Measurements from ENCODE around the gene DCST2.

The DCST2 gene

GRCh38 chr1:155033524-155033923 lies at the start of gene DCST2, which contains the start of gene DCST1:
Gene DCST2, minus strand, starts transcription at chr1:155033781. Its CDS starts 80 bp downstream, at chr1:155033701.
Gene DCST1, plus strand, starts transcription at chr1:155033824. Its CDS starts 213 bp downstream, at chr1:155034037.
- no peaks in the 10 kb centered on the region for H3K9me3 ChIP-seq (ENCODE audit: control insufficient read depth, insufficient read depth, low read length)
- no peak within 1 kb of the TSS for H3K9ac ChIP-seq (ENCODE audit: low read depth, low read length)
- no peaks in the 10 kb centered on the region for H3K4me1 ChIP-seq (ENCODE audit: insufficient read depth, low read length)
- H3K36me3 ChIP-seq (ENCODE audit: insufficient read depth, low read length) = no peaks in the 10 kb centered on the region

- Histone ChIP-seq H3K9ac (ENCODE audit: low read depth, low read length) (no peak overlapping the region), H3K36me3 (ENCODE audit: insufficient read depth, low read length) (no peaks in the 10 kb centered on the region), H3K9me3 (ENCODE audit: control insufficient read depth, insufficient read depth, low read length) (no peaks in the 10 kb centered on the region), H3K4me1 (ENCODE audit: insufficient read depth, low read length) (peaks cover 3% of the 10 kb centered on the region; the same call in 1 of the 2 replicates)
These were observed 49.5 kb upstream of the DCST2 start for GRCh38 chr1:155083052-155083541.

GRCh38 chr1:155082301-155083051 lies 48.9 kb upstream of the DCST2 start:
- H3K9ac ChIP-seq (ENCODE audit: low read depth, low read length) = peak overlapping the region; percentile 58; the same call in 1 of the 2 replicates
- H3K36me3 ChIP-seq (ENCODE audit: insufficient read depth, low read length) = no peaks in the 10 kb centered on the region
- H3K4me1 ChIP-seq (ENCODE audit: insufficient read depth, low read length) = peaks cover 2% of the 10 kb centered on the region; the same call in 1 of the 2 replicates
- H3K9me3 ChIP-seq (ENCODE audit: control insufficient read depth, insufficient read depth, low read length) = no peaks in the 10 kb centered on the region

GRCh38 chr1:155081472-155082300 lies 48.1 kb upstream of the DCST2 start:
- Histone ChIP-seq H3K9me3 (ENCODE audit: control insufficient read depth, insufficient read depth, low read length) (no peaks in the 10 kb centered on the region), H3K4me1 (ENCODE audit: insufficient read depth, low read length) (no peaks in the 10 kb centered on the region; the same call in 1 of the 2 replicates), H3K36me3 (ENCODE audit: insufficient read depth, low read length) (no peaks in the 10 kb centered on the region), H3K9ac (ENCODE audit: low read depth, low read length) (peak overlapping the region; percentile 58; the same call in 1 of the 2 replicates)

GRCh38 chr1:155080312-155081228 lies 47.0 kb upstream of the DCST2 start:
- Histone ChIP-seq H3K9ac (ENCODE audit: low read depth, low read length) (peak overlapping the region; percentile 58; the same call in 1 of the 2 replicates), H3K9me3 (ENCODE audit: control insufficient read depth, insufficient read depth, low read length) (no peaks in the 10 kb centered on the region), H3K4me1 (ENCODE audit: insufficient read depth, low read length) (no peaks in the 10 kb centered on the region; the same call in 1 of the 2 replicates), H3K36me3 (ENCODE audit: insufficient read depth, low read length) (no peaks in the 10 kb centered on the region)

- Histone ChIP-seq H3K36me3 (ENCODE audit: insufficient read depth, low read length) (no peaks in the 10 kb centered on the region), H3K9ac (ENCODE audit: low read depth, low read length) (peak overlapping the region; percentile 58; the same call in 1 of the 2 replicates), H3K4me1 (ENCODE audit: insufficient read depth, low read length) (no peaks in the 10 kb centered on the region; the same call in 1 of the 2 replicates), H3K9me3 (ENCODE audit: control insufficient read depth, insufficient read depth, low read length) (no peaks in the 10 kb centered on the region)
These were observed 46.1 kb upstream of the DCST2 start for GRCh38 chr1:155079487-155080311.

GRCh38 chr1:155079210-155079486 lies 45.6 kb upstream of the DCST2 start:
- no peaks in the 10 kb centered on the region; the same call in 1 of the 2 replicates for H3K4me1 ChIP-seq (ENCODE audit: insufficient read depth, low read length)
- H3K36me3 ChIP-seq (ENCODE audit: insufficient read depth, low read length) = no peaks in the 10 kb centered on the region
- no peaks in the 10 kb centered on the region for H3K9me3 ChIP-seq (ENCODE audit: control insufficient read depth, insufficient read depth, low read length)
- H3K9ac ChIP-seq (ENCODE audit: low read depth, low read length) = peak overlapping the region; percentile 44; the same call in 1 of the 2 replicates

- Histone ChIP-seq H3K9ac (ENCODE audit: low read depth, low read length) (peak within 1 kb of the TSS; percentile 58; the same call in 1 of the 2 replicates), H3K9me3 (ENCODE audit: control insufficient read depth, insufficient read depth, low read length) (no peaks in the 10 kb centered on the region), H3K4me1 (ENCODE audit: insufficient read depth, low read length) (peaks cover 1% of the 10 kb centered on the region; the same call in 1 of the 2 replicates), H3K36me3 (ENCODE audit: insufficient read depth, low read length) (no peaks in the 10 kb centered on the region)
These were observed 45.1 kb upstream of the DCST2 start, which contains the start of gene EFNA3 for GRCh38 chr1:155078469-155079209. Gene EFNA3, plus strand, starts transcription at chr1:155078837. Its CDS starts 105 bp downstream, at chr1:155078942.

GRCh38 chr1:155077758-155078445 lies 44.3 kb upstream of the DCST2 start:
- H3K36me3 ChIP-seq (ENCODE audit: insufficient read depth, low read length) = no peaks in the 10 kb centered on the region
- no peaks in the 10 kb centered on the region for H3K9me3 ChIP-seq (ENCODE audit: control insufficient read depth, insufficient read depth, low read length)
- peaks cover 9% of the 10 kb centered on the region for H3K4me1 ChIP-seq (ENCODE audit: insufficient read depth, low read length)
- peak overlapping the region; percentile 44; the same call in 1 of the 2 replicates for H3K9ac ChIP-seq (ENCODE audit: low read depth, low read length)

GRCh38 chr1:155077346-155077745 lies 43.8 kb upstream of the DCST2 start:
- Histone ChIP-seq H3K9me3 (ENCODE audit: control insufficient read depth, insufficient read depth, low read length) (no peaks in the 10 kb centered on the region), H3K4me1 (ENCODE audit: insufficient read depth, low read length) (peaks cover 13% of the 10 kb centered on the region), H3K9ac (ENCODE audit: low read depth, low read length) (no peak overlapping the region), H3K36me3 (ENCODE audit: insufficient read depth, low read length) (no peaks in the 10 kb centered on the region)

GRCh38 chr1:155076371-155076770 lies 42.8 kb upstream of the DCST2 start:
- Histone ChIP-seq H3K9ac (ENCODE audit: low read depth, low read length) (no peak overlapping the region), H3K4me1 (ENCODE audit: insufficient read depth, low read length) (peaks cover 20% of the 10 kb centered on the region), H3K9me3 (ENCODE audit: control insufficient read depth, insufficient read depth, low read length) (no peaks in the 10 kb centered on the region), H3K36me3 (ENCODE audit: insufficient read depth, low read length) (no peaks in the 10 kb centered on the region)

- Histone ChIP-seq H3K9me3 (ENCODE audit: control insufficient read depth, insufficient read depth, low read length) (no peaks in the 10 kb centered on the region), H3K4me1 (ENCODE audit: insufficient read depth, low read length) (peaks cover 21% of the 10 kb centered on the region), H3K36me3 (ENCODE audit: insufficient read depth, low read length) (no peaks in the 10 kb centered on the region), H3K9ac (ENCODE audit: low read depth, low read length) (no peak overlapping the region)
These were observed 42.0 kb upstream of the DCST2 start for GRCh38 chr1:155075535-155075934.

All from ES-I3 (cell line).